GM18861 (cell line): Measurements from ENCODE around the gene RPL12.
A peak's percentile ranks its signal among the peaks of the same experiment; 100 is the strongest.

Source experiments
- ATAC-seq: cut with Tn5 transposase; IDR thresholded peaks from one replicate; pipeline ENCODE4 v1.9.1; 2021; ENCODE audit not compliant: unreplicated experiment

Gene RPL12

DNA sequence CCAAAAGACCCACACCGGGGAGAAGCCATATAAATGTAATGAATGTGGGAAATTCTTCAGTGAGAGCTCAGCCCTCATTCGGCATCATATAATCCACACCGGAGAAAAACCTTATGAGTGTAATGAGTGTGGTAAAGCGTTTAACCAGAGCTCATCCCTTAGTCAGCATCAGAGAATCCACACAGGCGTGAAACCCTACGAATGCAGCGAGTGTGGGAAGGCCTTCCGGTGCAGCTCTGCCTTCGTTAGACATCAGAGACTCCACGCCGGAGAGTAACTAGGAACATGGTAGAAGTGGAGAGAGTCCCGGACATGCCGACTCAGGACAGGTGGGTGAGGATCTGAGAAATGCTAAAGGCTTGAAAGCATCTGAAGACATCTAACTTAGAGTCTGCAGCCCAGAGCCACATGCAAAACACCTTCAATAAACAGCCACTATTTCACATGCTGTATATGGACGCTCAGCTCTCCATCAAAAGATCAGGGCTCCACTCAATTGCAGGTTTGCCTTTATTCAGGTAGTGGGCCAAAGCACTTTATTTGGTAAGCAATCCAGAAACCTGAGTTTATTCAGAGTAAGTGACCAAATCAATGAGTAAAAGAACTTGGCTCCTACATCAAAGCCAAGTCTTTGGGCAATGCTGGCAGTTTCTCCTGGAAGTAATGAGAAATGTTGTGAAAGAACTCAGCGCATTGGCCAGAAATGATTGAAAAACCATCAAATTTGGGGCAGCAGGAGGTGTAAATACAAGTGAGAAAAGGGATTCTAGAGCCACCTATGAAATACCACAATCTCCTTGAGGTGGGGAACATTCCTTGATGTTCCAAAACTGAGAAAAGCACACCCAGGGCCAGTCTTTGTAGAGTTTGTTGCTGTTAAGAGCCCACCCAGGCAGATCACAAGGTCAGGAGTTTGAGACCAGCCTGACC lies 6.0 kb downstream of the RPL12 start:
- ATAC-seq = no peak

DNA sequence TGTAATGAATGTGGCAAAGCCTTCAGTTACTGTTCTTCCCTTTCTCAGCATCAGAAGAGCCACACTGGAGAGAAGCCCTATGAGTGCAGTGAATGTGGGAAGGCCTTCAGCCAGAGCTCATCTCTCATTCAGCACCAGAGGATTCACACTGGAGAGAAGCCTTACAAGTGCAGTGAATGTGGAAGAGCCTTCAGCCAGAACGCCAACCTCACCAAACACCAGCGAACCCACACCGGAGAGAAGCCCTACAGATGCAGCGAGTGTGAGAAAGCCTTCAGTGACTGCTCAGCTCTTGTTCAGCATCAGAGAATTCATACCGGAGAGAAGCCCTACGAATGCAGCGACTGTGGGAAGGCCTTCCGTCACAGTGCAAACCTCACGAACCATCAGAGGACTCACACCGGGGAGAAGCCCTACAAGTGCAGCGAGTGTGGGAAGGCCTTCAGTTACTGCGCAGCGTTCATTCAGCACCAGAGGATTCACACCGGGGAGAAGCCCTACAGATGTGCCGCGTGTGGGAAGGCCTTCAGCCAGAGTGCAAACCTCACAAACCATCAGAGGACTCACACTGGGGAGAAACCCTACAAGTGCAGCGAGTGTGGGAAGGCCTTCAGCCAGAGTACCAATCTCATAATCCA lies 6.8 kb downstream of the RPL12 start:
- ATAC-seq = no peak

DNA sequence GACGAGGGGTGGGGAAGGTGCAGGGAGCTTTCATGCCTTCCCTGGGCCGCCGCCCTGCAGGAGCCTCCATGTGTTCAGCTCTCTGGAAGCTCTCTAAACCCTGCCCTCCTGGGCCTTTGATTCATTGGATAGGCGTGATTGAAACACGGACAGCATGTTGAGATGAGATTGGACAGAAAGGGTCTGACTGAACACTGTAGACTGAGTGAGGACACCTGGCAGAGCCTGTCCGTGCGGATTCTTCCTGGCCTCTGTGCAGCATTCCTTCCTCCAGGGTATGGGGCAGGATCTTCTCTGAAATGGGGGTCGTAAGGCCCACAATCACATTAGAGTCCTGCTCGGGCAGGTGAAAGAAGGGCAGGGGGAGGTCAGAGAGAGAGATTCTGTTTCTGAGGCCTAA lies 12.8 kb downstream of the RPL12 start:
- ATAC-seq = no peak

DNA sequence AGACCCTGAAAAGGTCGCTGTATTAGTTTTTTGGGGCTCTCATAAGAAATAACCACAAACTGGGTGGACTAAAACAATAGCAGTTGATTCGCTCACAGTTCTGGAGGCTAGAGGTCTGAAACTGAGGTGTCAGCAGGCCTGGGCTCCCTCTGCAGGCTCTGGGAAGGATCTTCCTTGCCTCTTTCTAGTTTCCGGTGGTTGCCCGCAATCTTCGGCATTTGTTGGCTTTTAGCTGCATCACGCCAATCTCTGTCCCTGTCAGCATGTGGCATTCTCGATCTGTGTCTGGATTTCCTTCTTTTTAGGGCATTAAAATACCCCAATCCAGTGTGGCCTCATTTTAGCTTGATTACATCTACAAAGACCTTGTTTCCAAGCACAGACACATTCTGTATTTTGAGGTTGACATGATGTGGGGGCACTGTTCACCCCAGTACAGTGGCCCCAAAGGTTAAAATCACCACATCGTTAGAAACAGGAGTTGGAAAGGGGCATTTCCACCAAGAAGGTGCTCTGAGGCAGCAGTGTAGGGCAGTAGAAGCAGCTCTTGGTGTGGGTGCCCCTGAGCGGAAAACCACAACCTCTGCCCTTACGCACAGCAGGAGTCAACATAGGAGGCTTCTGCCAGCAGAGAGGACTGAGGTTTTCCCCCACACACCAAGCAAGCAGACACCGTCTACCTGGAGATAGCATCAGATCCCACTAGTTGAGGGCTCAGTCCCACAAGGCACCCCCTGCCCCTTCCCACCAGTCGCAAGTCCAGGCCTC lies 13.5 kb downstream of the RPL12 start:
- no peak for ATAC-seq

DNA sequence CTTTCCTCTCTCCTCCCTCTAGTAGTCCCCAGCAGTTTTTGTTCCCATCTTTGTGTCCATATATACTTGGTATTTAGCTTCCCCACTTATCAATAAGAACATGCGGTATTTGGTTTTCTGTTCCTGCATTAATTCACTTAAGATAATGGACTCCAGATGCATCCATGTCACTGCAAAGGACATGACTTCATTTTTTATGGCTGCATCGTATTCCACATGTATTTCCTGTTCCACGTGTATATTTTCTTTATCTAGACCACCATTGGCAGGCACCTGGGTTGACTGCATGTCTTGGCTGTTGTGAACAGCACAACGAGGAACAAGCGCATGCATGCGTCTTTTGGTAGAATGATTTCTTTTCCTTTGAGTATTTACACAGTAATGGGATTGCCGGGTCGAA lies 20.8 kb downstream of the RPL12 start:
- no peak for ATAC-seq

DNA sequence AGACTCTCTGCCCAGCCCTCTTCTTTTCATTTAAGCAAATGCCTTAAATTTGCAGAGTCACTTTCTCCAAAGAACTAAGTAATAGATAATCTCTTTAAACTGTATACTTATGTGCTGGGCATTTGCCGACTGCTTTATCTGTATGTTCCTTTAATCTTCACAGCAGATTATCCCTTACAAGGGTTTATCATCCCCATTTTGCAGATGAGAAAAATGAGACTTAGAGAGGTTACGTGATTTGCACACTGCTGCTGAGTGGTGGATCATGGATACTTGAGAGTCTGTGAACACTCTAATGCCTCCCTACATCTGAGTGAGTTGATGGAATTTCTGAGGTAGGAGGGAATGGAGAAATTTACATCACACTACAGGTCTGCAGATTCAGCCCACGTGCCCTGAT lies 22.9 kb downstream of the RPL12 start:
- no peak for ATAC-seq

DNA sequence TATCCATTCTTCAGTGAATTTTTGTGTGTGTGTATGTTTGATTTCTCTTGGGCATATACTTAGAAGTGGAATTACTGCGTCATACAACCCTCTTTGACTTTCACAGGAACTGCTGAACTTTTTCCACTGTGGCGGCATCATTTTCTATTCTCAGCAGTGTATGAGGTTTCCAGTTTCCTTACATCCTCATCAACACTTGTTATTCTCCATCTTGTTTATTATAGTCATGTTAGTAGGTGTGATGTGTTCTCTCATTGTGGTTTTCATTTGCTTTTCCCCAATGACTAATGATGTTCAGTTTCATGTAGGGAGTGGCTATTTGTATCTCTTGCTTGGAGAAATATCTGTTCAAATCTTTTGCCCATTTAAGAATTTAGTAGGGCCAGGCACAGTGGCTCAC lies 24.4 kb downstream of the RPL12 start:
- no peak for ATAC-seq

DNA sequence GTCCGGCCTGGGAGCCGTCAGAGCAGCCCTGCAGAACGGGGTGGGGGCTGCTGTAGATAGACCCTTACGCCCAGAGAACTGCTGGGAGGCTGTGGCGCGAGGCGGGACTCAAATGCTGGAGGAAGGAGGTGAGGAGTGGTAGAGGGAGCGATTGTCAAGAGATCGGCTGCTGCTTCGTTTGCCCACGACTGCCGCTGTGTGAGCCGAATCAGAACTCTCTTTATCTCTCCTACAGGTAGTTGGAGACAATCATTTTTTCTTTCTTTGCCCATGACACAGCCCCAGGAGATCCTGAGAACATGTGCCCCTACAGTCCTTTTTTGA lies 26.6 kb downstream of the RPL12 start:
- no peak for ATAC-seq

DNA sequence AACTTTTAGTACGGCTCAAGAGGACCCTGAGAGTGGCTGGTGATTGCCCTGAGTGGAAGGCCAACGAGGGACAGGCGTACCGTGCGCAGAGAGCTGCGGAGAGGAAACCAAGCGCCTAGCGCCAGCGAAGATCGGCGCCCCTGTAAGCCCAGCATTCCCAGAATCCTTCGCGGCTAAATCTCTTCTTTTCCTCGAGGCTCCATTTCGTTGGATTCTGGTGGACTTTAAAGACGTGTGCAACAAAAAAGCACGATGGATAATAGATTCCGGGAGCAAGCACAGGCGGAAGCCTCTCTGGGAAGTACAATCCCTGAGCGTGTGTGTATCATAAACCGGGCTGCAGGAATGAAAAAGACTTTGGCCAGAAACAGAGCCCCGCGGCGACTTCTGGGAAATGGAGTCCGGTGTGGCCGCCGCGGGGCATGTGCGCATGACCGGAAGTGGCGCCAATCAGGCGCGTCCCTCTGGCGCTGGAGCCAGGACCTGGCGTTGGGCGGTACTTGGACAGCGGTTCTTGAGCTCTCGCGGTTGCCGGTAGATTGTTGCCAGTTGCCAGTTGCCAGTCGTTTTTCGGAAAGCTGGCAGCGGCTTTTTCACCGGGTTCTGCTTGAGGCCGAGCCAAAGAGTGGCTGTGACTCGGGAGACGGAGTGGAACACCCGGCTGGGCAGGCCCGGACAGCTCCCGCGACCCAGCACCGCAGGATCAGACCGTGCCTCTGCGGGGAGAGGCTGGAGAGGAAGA lies 27.1 kb downstream of the RPL12 start, which contains the start of gene ZNF79:
TSS of gene ZNF79 (plus strand) at position 449 of the 742 bp plus-strand sequence. CDS start 406 bp downstream, outside the sequence.
- ATAC-seq = peak; percentile 80

DNA sequence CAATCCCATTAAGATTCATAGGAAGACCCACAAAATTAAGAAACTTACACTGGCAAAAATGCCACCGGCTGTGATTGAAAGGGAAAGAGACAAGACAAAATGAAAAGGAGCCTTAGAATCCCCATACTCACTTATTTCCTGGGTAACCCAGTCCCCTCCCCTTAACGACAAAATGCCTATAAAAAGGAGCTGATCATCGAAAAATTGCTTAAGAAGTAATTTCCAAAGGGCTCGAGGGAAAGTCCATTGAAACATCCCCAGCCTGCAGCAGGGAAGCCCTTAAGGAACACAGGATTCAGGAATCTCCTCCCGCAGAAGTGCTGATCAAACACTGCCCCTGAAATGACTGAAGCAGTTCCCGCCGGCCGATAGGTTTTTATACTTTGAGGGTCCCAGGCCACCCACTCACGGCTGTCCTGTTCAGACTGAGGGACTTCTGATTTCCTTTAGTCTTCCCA lies 27.7 kb downstream of the RPL12 start:
- no peak for ATAC-seq

DNA sequence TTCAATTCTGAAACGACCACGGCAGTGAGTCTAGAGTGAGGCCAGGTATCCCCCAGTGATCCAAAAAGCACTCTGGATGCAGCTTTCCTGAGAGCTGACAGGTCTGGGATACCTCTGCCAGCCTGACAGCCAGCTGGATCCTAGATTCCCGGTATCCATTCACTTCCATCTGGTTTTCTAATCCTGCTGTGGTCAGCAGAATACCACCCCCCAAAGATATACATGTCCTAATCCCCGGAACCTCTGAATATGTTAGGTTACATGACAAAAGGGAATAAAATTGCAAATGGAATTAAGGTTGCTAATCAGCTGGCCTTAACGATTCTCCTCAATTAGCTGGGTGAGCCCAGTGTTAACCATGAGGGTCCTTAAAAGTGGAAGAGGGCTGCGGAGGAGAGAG lies 28.4 kb downstream of the RPL12 start:
- no peak for ATAC-seq

DNA sequence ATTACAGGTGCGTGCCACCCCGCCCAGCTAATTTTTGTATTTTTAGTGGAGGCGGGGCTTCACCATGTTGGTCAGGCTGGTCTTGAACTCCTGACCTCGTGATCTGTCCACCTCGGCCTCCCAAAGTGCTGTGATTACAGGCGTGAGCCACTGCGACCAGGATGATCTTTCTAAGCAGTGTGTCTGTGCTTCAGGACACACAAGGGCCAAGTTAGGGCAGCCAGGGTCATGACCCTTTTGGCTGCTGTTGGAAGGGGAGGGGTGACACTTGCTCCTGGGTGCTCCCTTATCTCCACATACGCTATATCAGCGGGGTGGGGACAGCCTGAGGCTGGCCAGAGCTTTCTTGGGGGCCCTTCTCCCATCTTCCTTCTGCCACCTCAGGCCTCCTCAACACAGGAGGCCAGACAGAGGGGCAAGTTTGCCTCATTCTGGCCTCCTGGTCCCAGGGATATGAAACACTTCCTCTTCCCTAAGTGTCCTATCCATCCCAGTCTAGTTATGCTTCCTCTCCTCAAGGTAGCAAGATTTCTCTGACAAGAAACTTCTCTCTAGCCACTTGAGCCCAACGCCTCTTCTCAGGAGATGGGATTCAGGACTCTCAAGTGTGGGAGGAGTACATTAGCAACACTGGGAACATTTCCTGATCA lies 28.9 kb downstream of the RPL12 start:
- ATAC-seq = no peak

DNA sequence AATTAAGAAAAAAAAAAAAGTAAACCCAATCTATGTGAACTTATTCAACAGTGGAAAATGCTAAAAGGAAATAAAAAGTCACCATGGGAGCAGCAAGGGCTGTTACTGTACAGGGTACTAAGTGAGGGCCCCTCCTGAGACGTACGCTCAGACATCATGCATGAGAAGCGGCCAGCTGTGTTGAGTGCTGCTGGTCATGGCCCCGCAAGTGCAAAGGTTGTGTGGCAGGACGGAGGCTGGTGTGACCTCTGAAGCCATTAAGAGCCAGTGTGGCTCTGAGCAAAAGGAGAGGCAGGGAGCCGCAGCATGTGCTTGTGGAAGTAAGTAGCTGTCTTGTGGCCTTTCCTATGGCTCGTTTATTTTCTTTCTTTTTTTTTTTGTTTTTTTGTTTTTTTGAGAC lies 30.1 kb downstream of the RPL12 start:
- no peak for ATAC-seq

DNA sequence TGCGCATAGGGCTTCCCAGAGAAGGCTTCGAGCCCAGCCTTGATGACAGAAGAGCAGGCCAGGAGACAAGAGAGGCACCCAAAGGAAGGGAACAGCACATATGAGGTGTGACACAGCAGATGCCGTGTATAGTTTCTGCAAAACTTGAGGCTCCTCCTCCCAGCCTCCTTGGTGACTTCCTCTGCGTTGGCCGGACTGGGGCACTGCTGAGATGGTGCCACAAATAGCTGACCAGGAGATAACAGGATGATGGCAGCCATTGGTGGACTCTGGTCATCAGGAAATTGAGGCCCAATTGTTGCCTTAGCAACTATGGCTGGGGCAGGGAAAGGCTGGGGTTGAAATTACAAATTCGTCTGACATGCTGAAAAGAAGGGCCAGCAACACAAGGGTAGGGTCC lies 31.9 kb downstream of the RPL12 start:
- ATAC-seq = no peak

DNA sequence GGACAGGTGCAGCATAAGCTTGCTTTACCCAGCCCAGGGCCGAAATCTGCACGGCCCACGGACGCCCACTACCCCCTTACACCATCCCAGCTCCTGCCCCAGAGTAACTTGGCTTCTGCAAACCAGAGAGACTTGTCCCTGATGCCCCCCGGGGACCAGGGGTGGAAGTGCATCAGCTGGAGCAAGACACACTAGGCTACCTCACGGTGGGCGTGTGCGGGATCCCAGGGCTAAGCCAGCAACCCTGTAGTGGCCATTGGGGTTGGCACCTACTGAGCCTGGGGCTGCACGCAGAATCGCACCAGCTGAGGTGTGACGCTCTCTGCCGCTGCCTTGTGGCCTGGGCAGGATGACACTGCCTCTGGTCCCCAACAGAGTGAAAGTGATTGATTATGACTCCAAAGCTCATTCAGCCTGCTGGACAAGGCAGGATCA lies 33.2 kb downstream of the RPL12 start:
- no peak for ATAC-seq

DNA sequence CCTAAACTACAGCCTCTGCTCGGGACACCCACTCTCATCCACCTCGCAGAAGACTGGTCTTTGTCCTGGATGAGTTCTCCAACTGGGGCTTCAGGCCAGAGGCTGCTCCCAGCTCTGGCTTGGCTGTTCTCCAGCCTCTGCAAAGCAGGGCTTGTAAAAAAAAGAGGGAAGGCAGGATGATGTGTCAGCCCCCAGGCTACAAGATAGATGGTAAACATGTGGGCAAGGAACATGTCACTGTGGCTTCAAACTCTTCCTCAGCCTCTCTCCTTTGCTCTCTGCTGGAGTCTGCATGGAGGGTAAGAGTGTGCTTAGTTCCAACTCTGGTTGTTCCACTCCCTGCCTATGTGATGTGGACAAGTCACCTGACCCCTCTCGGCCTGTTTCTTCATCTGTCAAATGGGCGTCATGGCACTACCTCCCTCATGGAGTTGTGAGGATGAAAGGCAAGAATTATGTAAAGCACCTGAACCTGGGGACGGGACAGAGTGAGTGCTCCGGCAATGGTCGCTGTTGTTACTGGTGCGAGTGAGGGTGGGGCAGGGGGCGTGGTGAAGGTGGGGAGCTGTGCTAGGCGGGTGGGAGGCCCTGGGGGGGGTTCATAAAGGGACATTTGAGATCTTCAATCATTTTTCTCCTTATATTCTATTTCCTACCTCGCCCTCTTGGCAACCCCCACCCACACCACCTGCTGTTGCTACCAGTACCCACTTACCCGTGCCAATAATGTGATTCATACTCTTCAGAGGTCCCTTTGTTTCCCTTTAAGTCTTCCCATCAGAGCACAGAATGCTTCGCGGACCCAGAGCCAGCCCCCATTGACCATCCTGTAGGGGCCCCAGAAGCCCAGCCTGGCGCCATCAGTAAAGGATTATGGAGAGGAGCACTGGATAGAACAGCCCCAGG lies 33.8 kb downstream of the RPL12 start:
- no peak for ATAC-seq

DNA sequence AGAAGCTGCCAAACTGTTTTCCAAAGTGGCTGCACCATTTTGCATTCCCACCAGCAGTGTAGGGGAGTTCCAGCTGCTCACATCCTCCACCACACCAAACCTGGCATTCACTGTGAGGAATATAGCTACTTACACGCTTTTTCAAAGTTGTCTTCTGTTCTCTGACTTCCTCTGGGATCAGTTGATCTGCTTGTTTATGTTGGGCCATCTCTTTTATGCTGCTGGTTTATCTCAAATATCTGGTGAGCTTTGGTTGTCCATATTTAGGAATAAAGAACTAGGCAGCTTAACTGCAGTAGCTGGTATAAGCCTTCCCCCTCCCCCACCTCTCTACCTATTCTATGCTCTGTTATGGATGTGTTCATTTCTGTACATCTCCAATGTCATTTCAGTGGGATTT lies 35.5 kb downstream of the RPL12 start:
- no peak for ATAC-seq

DNA sequence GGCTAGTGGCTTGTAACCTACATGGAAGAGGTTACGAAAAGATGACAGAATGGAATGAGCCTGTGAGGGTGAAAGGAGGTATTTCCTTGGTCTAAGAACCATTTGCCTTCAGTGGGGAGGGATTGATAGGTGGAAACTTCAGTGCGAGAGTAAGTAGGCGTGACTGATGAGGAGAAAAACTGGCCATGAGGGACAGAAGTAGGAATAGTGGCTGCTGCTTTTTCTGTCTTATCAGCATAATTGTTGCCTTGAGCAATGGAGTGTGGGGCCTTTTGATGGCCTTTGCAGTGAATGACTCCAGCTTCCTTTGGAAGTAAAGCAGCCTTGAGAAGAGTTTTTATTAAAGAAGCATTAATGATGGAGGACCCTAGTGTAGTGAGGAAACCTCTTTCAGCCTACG lies 36.1 kb downstream of the RPL12 start:
- no peak for ATAC-seq

DNA sequence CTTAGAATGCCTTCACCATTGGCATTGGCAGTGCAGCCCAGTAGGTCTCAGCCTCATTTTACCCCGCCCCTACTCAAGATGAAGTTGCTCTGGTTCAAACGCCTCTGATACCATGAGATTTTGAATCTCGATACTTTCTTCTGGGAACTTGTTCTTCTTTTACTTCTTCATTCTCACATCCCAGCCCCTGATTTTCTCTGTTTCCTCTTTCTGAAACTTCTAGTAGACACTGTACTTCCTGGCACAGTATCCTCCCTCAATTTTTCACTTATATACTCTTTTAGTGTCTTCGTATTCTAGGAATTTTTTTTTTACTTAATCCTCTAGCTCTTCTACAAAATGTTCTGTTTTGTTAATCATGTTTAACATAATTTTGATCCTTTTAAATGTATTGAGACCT lies 40.1 kb downstream of the RPL12 start:
- ATAC-seq = no peak

DNA sequence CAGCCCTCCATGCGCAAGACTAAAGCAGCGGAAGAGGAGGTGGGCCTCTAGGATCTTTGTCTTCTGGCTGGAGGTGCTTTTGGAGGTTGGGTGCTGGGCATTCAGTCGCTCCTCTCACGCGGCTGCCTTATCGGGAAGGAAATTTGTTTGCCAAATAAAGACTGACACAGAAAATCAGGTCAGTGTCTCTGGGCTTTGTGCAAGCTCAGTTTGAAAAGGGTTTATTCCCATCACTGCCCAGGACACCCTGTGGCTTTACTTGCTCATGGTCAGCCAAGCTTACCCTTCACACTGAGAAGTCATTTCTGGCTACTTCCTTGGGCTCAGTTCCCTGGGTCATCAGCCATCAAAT lies 43.7 kb downstream of the RPL12 start:
- no peak for ATAC-seq
